BLaER1 treated with 17β-estradiol and CSF1 and Interleukin-3, amounts not matched to agents 10 nM and 100 nM (cell line): ENCODE data around the gene SORCS1.

Experiments
- H3K27ac ChIP-seq, 11 experiments: shearing (Covaris generic); formaldehyde crosslinking; 2 replicates each; pipeline ENCODE4 v1.8.1; 2022
- H3K27me3 ChIP-seq, 11 experiments: shearing (Covaris generic); formaldehyde crosslinking; 2 replicates each; pipeline ENCODE4 v1.8.1; 2022
- H3K36me3 ChIP-seq, 11 experiments: shearing (Covaris generic); formaldehyde crosslinking; 2 replicates each; pipeline ENCODE4 v1.8.1; 2022
- H3K4me1 ChIP-seq, 10 experiments: shearing (Covaris generic); formaldehyde crosslinking; 2 replicates each; pipeline ENCODE4 v1.8.1; 2022
- H3K4me2 ChIP-seq, 11 experiments: shearing (Covaris generic); formaldehyde crosslinking; 2 replicates each; pipeline ENCODE4 v1.8.1; 2022
- H3K4me3 ChIP-seq, 10 experiments: shearing (Covaris generic); formaldehyde crosslinking; 2 replicates each; pipeline ENCODE4 v1.8.1; 2022
- H3K9ac ChIP-seq, 11 experiments: shearing (Covaris generic); formaldehyde crosslinking; 2 replicates each; pipeline ENCODE4 v1.8.1; 2022
- H3K9me3 ChIP-seq, 11 experiments: shearing (Covaris generic); formaldehyde crosslinking; replicated peaks in 1 of 11; 2 replicates each; pipeline ENCODE4 v1.8.1; 2022
- H4K20me1 ChIP-seq, 11 experiments: shearing (Covaris generic); formaldehyde crosslinking; 2 replicates each; pipeline ENCODE4 v1.8.1; 2022
- Cebpa-rat ChIP-seq, 11 experiments: shearing (Covaris generic); IDR thresholded peaks; 2 replicates each; pipeline ENCODE4 v1.8.1; 2022

Gene SORCS1

DNA sequence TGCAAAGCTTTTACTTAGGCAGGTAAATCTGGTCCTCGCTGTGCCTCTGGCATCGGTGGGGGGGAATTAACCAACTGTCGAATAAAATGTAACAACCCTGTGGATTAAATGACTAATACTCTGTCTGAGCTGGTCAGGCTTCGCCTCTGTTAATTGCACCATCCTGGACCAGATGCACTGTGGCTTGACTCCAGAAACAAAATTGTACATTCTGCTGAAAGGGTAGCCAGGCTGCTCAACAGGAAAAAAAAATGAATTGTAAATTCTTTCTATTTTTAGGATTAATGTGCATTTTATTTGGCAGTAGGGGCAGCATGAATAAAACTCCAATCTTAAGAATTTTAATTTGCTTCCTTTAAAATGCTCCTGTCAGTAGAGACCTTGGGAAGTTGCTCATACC lies 389.4 kb downstream of the SORCS1 start:
- Histone ChIP-seq H3K9ac (no peak overlapping the region), H3K36me3 (no peaks in the 10 kb centered on the region)
- no peak for TF ChIP-seq Cebpa-rat (IDR thresholded peaks at IDR 0.05)

GRCh38 chr10:106772957-106773356 lies 391.5 kb downstream of the SORCS1 start:
- no peaks in the 10 kb centered on the region for H3K36me3 ChIP-seq
- H3K4me2 ChIP-seq: no peak overlapping the region
- no peaks in the 10 kb centered on the region for H3K27me3 ChIP-seq
- no peak for TF ChIP-seq Cebpa-rat (IDR thresholded peaks at IDR 0.05)
- H3K9me3 ChIP-seq: no peaks in the 10 kb centered on the region
- H3K9ac ChIP-seq: no peak overlapping the region
- H4K20me1 ChIP-seq: no peaks in the 10 kb centered on the region
- H3K4me1 ChIP-seq: no peaks in the 10 kb centered on the region
- no peak overlapping the region for H3K27ac ChIP-seq
- H3K4me3 ChIP-seq: no peak overlapping the region

More for the DNA sequence above, 389.4 kb downstream of the SORCS1 start:
- H3K4me3 ChIP-seq: no peak overlapping the region
- H3K27me3 ChIP-seq: no peaks in the 10 kb centered on the region
- no peak overlapping the region for H3K4me2 ChIP-seq
- H4K20me1 ChIP-seq: no peaks in the 10 kb centered on the region
- no peaks in the 10 kb centered on the region for H3K9me3 ChIP-seq
- H3K4me1 ChIP-seq: no peaks in the 10 kb centered on the region
- no peak overlapping the region for H3K27ac ChIP-seq

DNA sequence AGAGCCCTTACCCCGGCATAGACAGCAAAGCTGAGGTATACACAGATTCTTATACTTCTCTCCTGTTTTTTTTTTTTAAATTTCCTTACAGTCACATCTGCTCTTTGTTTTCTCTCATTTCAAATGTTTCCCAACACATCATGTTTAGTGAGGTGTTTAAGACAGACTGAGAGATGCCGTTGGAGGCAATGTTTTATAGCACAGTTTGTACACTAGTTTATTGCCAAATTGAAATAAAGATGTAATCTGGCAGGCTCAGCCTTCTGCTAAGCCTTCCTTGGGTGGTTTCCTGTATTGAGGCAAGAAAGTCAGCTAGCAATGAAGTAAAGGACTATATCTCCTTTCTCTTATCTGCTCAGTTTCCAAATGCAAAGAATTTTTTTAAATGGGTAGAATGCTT lies 393.4 kb downstream of the SORCS1 start:
- Histone ChIP-seq H3K9ac (no peak overlapping the region), H3K9me3 (no peaks in the 10 kb centered on the region), H3K4me1 (no peaks in the 10 kb centered on the region), H3K36me3 (no peaks in the 10 kb centered on the region), H3K4me2 (no peak overlapping the region), H3K27ac (no peak overlapping the region), H4K20me1 (no peaks in the 10 kb centered on the region), H3K27me3 (no peaks in the 10 kb centered on the region), H3K4me3 (no peak overlapping the region)
- TF ChIP-seq Cebpa-rat (IDR thresholded peaks at IDR 0.05): no peak

DNA sequence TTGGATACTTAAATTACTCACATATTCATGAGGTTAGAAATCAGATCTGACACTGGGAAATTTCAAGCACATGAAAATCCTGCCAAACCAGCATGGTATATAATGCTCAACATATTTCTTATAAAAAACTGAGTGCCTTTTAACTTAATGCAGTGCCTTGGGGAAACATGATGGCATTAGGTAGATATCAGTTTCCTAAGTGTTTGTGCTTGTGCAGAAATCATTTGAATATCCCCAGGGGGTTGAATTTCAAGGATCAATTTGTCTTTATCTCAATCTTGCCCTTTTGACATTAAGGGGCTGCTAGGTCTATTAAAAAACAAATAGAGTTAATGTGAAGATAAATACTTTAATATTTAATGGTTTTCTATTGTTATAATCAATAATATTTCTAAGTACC lies 396.3 kb downstream of the SORCS1 start:
- Histone ChIP-seq H3K4me3 (no peak overlapping the region), H3K4me2 (no peak overlapping the region), H3K27ac (no peak overlapping the region), H3K36me3 (no peaks in the 10 kb centered on the region), H3K9me3 (no peaks in the 10 kb centered on the region), H3K4me1 (no peaks in the 10 kb centered on the region), H4K20me1 (no peaks in the 10 kb centered on the region), H3K9ac (no peak overlapping the region), H3K27me3 (no peaks in the 10 kb centered on the region)
- TF ChIP-seq Cebpa-rat (IDR thresholded peaks at IDR 0.05): no peak

DNA sequence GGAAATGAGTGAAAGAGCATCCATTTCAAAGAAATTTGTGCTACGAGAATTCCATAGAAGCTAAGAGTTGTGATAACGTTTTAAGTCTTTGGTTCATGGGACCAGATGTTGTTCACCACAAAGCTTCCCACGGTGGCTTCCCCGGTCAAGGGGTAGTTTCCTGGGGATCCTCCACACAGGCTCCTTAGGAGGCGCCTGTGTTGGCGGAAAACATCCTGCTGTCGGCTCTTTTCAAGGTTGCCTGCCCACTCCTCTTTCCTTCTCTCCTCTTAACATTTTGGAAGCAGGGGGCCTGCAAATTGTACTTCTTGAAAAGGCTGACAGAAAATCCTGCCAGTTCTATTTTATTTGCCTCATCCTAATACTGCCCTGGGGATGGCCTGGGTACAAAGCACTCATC lies 398.6 kb downstream of the SORCS1 start:
- Histone ChIP-seq H3K9me3 (no peaks in the 10 kb centered on the region), H3K36me3 (no peaks in the 10 kb centered on the region), H3K27me3 (no peaks in the 10 kb centered on the region), H3K27ac (no peak overlapping the region), H3K9ac (no peak overlapping the region), H3K4me2 (no peak overlapping the region), H3K4me3 (no peak overlapping the region), H3K4me1 (no peaks in the 10 kb centered on the region), H4K20me1 (no peaks in the 10 kb centered on the region)
- TF ChIP-seq Cebpa-rat (IDR thresholded peaks at IDR 0.05): no peak

- Histone ChIP-seq H3K27ac (no peak overlapping the region), H3K36me3 (no peaks in the 10 kb centered on the region), H3K27me3 (no peaks in the 10 kb centered on the region), H3K9ac (no peak overlapping the region), H4K20me1 (no peaks in the 10 kb centered on the region), H3K4me1 (no peaks in the 10 kb centered on the region), H3K4me2 (no peak overlapping the region), H3K4me3 (no peak overlapping the region), H3K9me3 (no peaks in the 10 kb centered on the region)
- no peak for TF ChIP-seq Cebpa-rat (IDR thresholded peaks at IDR 0.05)
Measured at GRCh38 chr10:106765241-106765754, 399.2 kb downstream of the SORCS1 start.

GRCh38 chr10:106764360-106764759 lies 400.1 kb downstream of the SORCS1 start:
- no peaks in the 10 kb centered on the region for H3K36me3 ChIP-seq
- no peak overlapping the region for H3K4me2 ChIP-seq
- H3K9ac ChIP-seq: no peak overlapping the region
- no peak for TF ChIP-seq Cebpa-rat (IDR thresholded peaks at IDR 0.05)
- H3K4me3 ChIP-seq: no peak overlapping the region
- no peaks in the 10 kb centered on the region for H4K20me1 ChIP-seq
- no peak overlapping the region for H3K27ac ChIP-seq
- no peaks in the 10 kb centered on the region for H3K9me3 ChIP-seq
- H3K4me1 ChIP-seq: no peaks in the 10 kb centered on the region
- H3K27me3 ChIP-seq: no peaks in the 10 kb centered on the region

- Histone ChIP-seq H3K36me3 (no peaks in the 10 kb centered on the region), H3K4me1 (no peaks in the 10 kb centered on the region), H3K4me2 (no peak overlapping the region), H3K9ac (no peak overlapping the region), H3K4me3 (no peak overlapping the region), H4K20me1 (no peaks in the 10 kb centered on the region), H3K27me3 (no peaks in the 10 kb centered on the region), H3K9me3 (peaks cover 7 to 16% (median 10%) of the 10 kb centered on the region in 11 experiments), H3K27ac (no peak overlapping the region)
- no peak for TF ChIP-seq Cebpa-rat (IDR thresholded peaks at IDR 0.05)
Measured at GRCh38 chr10:106761906-106762305, 402.6 kb downstream of the SORCS1 start.

- Histone ChIP-seq H3K4me3 (no peak overlapping the region), H3K36me3 (no peaks in the 10 kb centered on the region), H3K9me3 (peaks cover 22 to 42% (median 26%) of the 10 kb centered on the region in 11 experiments), H3K9ac (no peak overlapping the region), H3K4me2 (no peak overlapping the region), H3K27ac (no peak overlapping the region), H3K4me1 (no peaks in the 10 kb centered on the region), H4K20me1 (no peaks in the 10 kb centered on the region), H3K27me3 (no peaks in the 10 kb centered on the region)
- no peak for TF ChIP-seq Cebpa-rat (IDR thresholded peaks at IDR 0.05)
Measured at GRCh38 chr10:106757521-106757920, 407.0 kb downstream of the SORCS1 start.

DNA sequence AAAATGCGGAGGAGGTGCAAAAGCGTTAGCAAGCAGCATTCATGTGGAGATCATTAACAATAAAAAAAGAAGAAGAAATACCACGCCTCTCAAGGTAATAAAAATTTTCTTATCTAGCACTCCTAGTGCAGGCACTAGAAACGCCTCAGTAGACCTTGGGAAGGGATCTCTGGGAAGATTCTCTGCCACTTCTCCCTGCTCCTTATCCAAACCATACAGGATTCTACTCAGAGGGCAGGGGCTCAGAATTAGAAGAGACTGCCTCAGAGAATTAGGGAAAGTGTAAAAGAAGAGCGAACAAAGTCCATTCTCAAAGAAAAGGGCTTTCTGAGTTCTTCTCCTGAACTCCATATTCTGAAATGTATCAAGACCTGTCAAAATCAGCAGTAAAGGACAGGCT lies 413.4 kb downstream of the SORCS1 start:
- H3K27me3 ChIP-seq: no peaks in the 10 kb centered on the region
- no peak overlapping the region for H3K27ac ChIP-seq
- no peak overlapping the region for H3K4me2 ChIP-seq
- TF ChIP-seq Cebpa-rat (IDR thresholded peaks at IDR 0.05): no peak
- H3K9ac ChIP-seq: no peak overlapping the region
- H4K20me1 ChIP-seq: no peaks in the 10 kb centered on the region
- H3K4me3 ChIP-seq: no peak overlapping the region
- no peaks in the 10 kb centered on the region for H3K4me1 ChIP-seq
- no peaks in the 10 kb centered on the region for H3K36me3 ChIP-seq
- peaks cover 5 to 17% (median 8%) of the 10 kb centered on the region in 11 experiments for H3K9me3 ChIP-seq
